ENCODE measurements around the gene TEX14.
"Not testable (repeated sequence)": the region's sequence is repeated elsewhere in the genome, so short reads cannot be mapped to it uniquely, and the experiment has no call there.

TEX14 gene

GRCh38 chr17:58686980-58687379 lies 4.9 kb downstream of the TEX14 start:
- no peak for DNase-seq

- DNase-seq: not testable (repeated sequence)
Measured at GRCh38 chr17:58684462-58684861, 7.4 kb downstream of the TEX14 start.

GRCh38 chr17:58684003-58684402 lies 7.8 kb downstream of the TEX14 start:
- no peak for DNase-seq

- no peak for DNase-seq
Measured at GRCh38 chr17:58680038-58680369, 11.8 kb downstream of the TEX14 start.

- no peak for DNase-seq
Measured at GRCh38 chr17:58679263-58680037, 12.4 kb downstream of the TEX14 start.

- DNase-seq: not testable (repeated sequence)
Measured at GRCh38 chr17:58678287-58678686, 13.6 kb downstream of the TEX14 start.

GRCh38 chr17:58677194-58677880 lies 14.5 kb downstream of the TEX14 start:
- no peak for DNase-seq

- no peak for DNase-seq
Measured at GRCh38 chr17:58671969-58672368, 19.9 kb downstream of the TEX14 start.

GRCh38 chr17:58669853-58670252 lies 22.0 kb downstream of the TEX14 start:
- no peak for DNase-seq

- DNase-seq: no peak
Measured at GRCh38 chr17:58668598-58668935, 23.3 kb downstream of the TEX14 start.

- no peak for DNase-seq
Measured at GRCh38 chr17:58667934-58668597, 23.8 kb downstream of the TEX14 start.

GRCh38 chr17:58666858-58667267 lies 25.0 kb downstream of the TEX14 start:
- DNase-seq: no peak

GRCh38 chr17:58665946-58666857 lies 25.6 kb downstream of the TEX14 start:
- DNase-seq: no peak

GRCh38 chr17:58664302-58664701 lies 27.5 kb downstream of the TEX14 start:
- DNase-seq: no peak

- DNase-seq: no peak
Measured at GRCh38 chr17:58661499-58661898, 30.3 kb downstream of the TEX14 start.

- DNase-seq: no peak
Measured at GRCh38 chr17:58660621-58661020, 31.2 kb downstream of the TEX14 start.

- not testable (repeated sequence) for DNase-seq
Measured at GRCh38 chr17:58659714-58660084, 32.1 kb downstream of the TEX14 start.

GRCh38 chr17:58658804-58659713 lies 32.8 kb downstream of the TEX14 start:
- peak; percentile 91 for DNase-seq

GRCh38 chr17:58657962-58658803 lies 33.7 kb downstream of the TEX14 start:
- DNase-seq: peak; percentile 57

- DNase-seq: no peak
Measured at GRCh38 chr17:58648236-58648635, 43.6 kb downstream of the TEX14 start.

GRCh38 chr17:58643147-58643546 lies 48.7 kb downstream of the TEX14 start:
- no peak for DNase-seq
